HL-60 (cell line): ENCODE data around the gene ITGA3.

ENCODE experiments used
- DNase-seq, 2 experiments: peaks; one replicate each; pipeline ENCODE4 v3.0.0-alpha.2; 2010 to 2020; ENCODE audit warnings: low read depth in 1 of 2, low spot score in 1 of 2
- H3K27ac ChIP-seq: fragments of 250-450 bp; sonication (Bioruptor Pico); replicated peaks from 2 replicates; pipeline ENCODE4 v1.5.1; 2020; ENCODE audit warnings: mild to moderate bottlenecking, moderate library complexity
- H3K27me3 ChIP-seq: fragments of 250-450 bp; sonication (Bioruptor Pico); 2 replicates; pipeline ENCODE4 v1.5.1; 2021; ENCODE audit warnings: mild to moderate bottlenecking, moderate library complexity; ENCODE audit not compliant: insufficient read depth, poor library complexity, severe bottlenecking
- H3K4me3 ChIP-seq: replicated peaks from 2 replicates; pipeline ENCODE4 v1.5.1; 2011; ENCODE audit warnings: mild to moderate bottlenecking, control low read depth, low read length; ENCODE audit not compliant: insufficient read depth
- CTCF ChIP-seq: IDR thresholded peaks from one replicate; pipeline ENCODE4 v1.5.1; 2011; ENCODE audit warnings: low read length, control low read depth, inconsistent platforms; ENCODE audit not compliant: insufficient read depth
- GABPA ChIP-seq: IDR thresholded peaks from 2 replicates; pipeline ENCODE4 v1.6.1; 2012; ENCODE audit warnings: low read depth
- POLR2AphosphoS5 ChIP-seq: IDR thresholded peaks from 2 replicates; pipeline ENCODE4 v1.6.1; 2012; ENCODE audit warnings: low read depth
- REST ChIP-seq: IDR thresholded peaks from 2 replicates; pipeline ENCODE4 v1.6.1; 2012; ENCODE audit warnings: low read depth; ENCODE audit not compliant: insufficient replicate concordance
- SPI1 ChIP-seq: IDR thresholded peaks from 2 replicates; pipeline ENCODE4 v1.6.1; 2012; ENCODE audit warnings: low read depth, mild to moderate bottlenecking, borderline replicate concordance

The ITGA3 gene

GRCh38 chr17:50020841-50021599 lies 34.9 kb upstream of the ITGA3 start:
- Histone ChIP-seq H3K27ac (no peak overlapping the region), H3K27me3 (no peaks in the 10 kb centered on the region)

GRCh38 chr17:50021681-50022370 lies 34.1 kb upstream of the ITGA3 start:
- TF ChIP-seq POLR2AphosphoS5 (no peak), CTCF (no peak), SPI1 (no peak), REST (no peak)
- no peak for DNase-seq

More at GRCh38 chr17:50020841-50021599, 34.9 kb upstream of the ITGA3 start:
- no peak for TF ChIP-seq POLR2AphosphoS5
- peak; percentile 89 for TF ChIP-seq SPI1
- H3K4me3 ChIP-seq = no peak overlapping the region
- peak in 1 of 2 experiments; percentile 72 for DNase-seq

GRCh38 chr17:50022463-50023130 lies 33.3 kb upstream of the ITGA3 start:
- no peak overlapping the region for H3K27ac ChIP-seq
- H3K4me3 ChIP-seq = no peak overlapping the region
- peaks cover 6% of the 10 kb centered on the region for H3K27me3 ChIP-seq
- TF ChIP-seq SPI1 = no peak
- no peak for TF ChIP-seq CTCF
- no peak for TF ChIP-seq REST
- no peak for TF ChIP-seq GABPA
- no peak for TF ChIP-seq POLR2AphosphoS5
- DNase-seq = no peak

More at GRCh38 chr17:50021681-50022370, 34.1 kb upstream of the ITGA3 start:
- no peaks in the 10 kb centered on the region for H3K27me3 ChIP-seq
- no peak overlapping the region for H3K27ac ChIP-seq
- H3K4me3 ChIP-seq = no peak overlapping the region

GRCh38 chr17:50023520-50023919 lies 32.4 kb upstream of the ITGA3 start:
- H3K27me3 ChIP-seq = peaks cover 11% of the 10 kb centered on the region
- H3K4me3 ChIP-seq = no peak overlapping the region
- no peak for TF ChIP-seq SPI1
- TF ChIP-seq POLR2AphosphoS5 = no peak
- TF ChIP-seq GABPA = no peak
- TF ChIP-seq REST = no peak
- no peak for TF ChIP-seq CTCF
- H3K27ac ChIP-seq = no peak overlapping the region
- no peak for DNase-seq
